ENCODE data around the gene IL22.

IL22 gene

DNA sequence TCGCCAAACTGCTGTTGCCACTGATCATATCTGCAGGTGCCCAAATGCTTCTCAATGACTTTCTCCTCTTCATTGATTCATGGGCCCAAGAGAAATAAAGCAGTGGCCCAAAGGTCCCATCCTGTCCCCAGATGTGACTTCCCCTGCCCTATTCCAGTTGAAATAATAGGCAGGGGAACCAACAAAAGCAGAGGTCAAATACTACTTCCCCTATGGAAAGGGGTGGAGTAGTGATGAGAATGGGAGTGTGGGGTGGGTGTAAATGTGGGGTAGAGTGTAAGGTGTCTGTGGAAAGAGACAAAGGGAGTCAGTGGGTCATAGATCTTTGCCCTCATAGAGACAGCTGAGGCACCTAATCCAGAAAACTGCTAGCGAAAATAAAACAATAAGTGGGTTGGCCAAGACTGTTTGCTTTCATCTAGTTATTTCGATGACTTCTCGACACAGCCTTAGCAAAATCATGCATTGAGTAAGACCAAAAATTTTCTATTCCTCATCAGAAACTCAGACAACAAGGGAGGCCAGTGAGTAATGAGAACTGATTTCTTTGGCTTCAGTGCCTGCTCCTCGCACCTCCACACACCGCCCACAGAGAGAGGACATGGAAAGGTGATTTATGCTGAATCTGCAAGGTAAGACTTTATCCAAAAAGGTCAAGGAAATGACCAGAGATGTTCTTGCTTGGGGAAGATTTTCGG, 10.9 kb upstream of the IL22 start:
- DNase-seq (ENCODE audit: low read depth) = peak; percentile 82

DNA sequence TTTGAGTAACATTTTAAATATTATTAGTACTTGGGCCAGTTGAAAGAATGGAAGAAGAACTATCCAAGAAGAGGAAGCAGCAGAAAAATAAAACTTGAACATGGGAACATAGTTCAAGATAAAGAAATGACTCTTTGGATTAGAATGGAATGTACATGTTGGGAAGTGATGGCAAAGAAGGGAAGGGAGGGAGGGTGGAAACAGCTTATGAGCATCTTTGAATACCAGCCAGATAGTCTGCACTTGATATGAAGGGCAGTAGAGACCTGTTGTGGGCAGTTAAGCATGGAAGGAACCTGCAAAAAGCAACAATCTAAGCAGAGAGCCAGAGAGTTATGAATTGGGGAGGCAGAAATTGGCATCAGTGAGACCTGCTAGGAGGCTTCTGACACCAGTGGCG, 10.0 kb upstream of the IL22 start:
- peak; percentile 94 for DNase-seq (ENCODE audit: low read depth)

- DNase-seq (ENCODE audit: low read depth) = peak; percentile 52
These were observed 8.5 kb upstream of the IL22 start for GRCh38 chr12:68261896-68262295.

DNA sequence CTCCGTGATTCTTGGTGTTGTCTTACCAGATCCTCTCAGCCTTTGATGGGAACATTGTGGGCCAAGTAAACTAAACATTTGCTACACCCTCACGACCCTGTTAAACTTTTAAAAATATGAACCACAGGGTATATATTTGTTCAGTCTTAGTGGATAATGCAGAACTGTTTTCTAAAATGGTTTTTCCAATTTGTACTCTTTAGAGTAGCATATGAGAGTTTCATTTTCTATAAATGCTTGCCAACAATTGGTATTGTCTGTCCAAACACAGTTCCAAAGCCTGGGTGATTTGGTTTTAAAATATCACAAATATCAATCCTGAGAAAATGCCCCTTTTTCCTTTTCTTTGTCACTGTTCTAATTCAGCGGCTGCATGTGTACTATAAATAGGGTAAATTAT, 6.7 kb upstream of the IL22 start:
- DNase-seq (ENCODE audit: low read depth) = no peak

GRCh38 chr12:68259318-68259940, 6.0 kb upstream of the IL22 start:
- peak; percentile 94 for DNase-seq (ENCODE audit: low read depth)

DNA sequence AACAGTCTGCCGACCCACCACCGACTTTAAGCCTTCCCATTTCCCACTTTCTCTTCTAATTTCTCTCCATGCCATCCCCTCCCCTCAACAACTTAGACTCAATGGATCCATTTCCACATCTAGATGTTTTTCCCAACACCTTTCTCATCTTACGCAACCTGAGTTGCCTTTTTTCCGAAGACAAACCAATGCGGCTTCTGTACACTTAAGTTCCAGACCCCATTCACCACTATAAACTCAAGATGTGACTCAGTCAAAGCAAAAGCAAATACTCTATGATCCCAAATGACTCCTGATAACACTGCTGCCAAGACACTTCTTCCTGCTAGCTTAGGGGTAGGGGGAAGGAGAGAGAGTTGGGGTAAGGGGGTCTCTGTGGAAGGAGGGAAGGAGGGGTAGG, 1.3 kb downstream of the IL22 start:
- no peak for DNase-seq (ENCODE audit: low read depth)

DNA sequence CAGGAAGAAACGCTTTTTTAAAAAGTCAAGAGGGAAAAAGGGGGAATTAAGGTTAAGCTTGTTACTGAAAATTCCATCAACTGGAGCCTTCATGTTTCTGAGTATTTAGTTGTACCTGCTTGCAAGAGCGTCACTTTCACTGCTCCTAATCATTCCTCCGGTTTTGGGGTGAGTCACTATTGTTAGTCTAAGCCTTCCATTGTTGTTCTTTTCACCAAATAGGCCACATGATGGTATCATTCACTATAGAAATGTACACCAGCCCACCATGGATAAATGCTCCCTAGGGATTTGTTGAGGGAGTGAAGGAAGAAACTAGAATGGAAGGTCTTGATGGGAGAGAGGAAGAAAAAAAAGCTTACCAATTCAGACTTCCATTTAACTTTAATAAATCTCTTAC, 3.0 kb downstream of the IL22 start:
- no peak for DNase-seq (ENCODE audit: low read depth)

DNA sequence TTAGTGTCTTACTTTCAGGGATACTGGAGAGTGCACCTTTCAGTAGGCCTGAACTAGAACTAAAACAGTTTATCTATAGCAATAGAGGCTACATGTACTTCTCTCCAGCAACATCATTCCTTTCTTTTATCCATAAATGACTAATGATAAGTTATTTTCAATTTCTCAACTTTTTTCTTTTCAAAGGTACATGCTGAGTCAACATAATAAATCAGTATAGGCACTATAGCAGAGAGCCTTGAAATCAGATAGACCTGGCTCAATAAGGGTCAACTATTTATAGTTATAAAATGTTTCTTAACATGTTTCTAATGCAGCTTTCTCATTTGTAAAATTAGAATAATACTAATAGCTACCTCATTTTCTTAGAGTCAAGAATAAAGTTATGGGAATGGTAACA, 5.6 kb downstream of the IL22 start:
- DNase-seq (ENCODE audit: low read depth) = no peak

GRCh38 chr12:68246350-68246749, 7.1 kb downstream of the IL22 start:
- no peak for DNase-seq (ENCODE audit: low read depth)

DNA sequence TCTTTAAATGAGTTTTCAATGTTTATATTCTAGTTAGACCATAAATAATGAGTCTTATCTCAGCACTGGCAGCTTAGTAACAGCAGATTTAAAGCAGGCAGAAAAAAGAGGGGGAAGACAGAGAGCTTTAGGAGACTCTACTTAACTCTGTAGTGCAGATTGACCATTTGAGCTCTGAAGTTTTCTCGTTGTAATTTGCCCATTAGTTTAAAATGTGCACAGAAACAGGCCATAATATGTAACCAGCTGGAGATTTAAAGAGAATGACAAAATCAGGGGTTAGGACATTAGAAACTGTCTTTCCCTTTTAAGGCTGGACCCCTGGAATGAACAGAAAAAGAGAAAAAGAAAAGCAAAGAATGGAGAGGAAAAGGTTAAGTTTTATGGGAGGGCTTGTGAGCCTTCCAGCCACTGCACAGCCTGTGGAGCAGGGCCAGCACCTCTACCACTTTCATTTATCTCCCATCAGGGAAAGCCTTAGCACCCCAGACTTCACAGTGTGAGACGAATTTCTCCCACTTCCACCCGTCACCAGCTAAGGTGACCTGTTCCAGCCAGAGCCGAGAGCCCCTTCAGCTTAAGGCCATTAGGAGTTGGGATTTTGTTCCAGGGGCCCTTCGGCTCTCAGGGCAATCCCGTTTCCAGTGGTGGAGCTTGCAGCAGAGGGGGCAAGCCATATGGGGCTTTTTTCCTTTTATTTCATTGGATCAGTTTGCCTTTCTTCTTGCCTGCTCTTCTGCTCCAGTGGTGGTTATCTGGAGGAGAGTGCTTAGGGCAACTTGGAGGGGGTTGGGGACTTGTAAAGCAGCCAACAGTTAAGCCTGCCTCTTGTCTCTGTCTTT, 8.0 kb downstream of the IL22 start:
- peak; percentile 86 for DNase-seq (ENCODE audit: low read depth)

- DNase-seq (ENCODE audit: low read depth) = no peak
These were observed 10.6 kb downstream of the IL22 start for GRCh38 chr12:68242777-68243176.

DNA sequence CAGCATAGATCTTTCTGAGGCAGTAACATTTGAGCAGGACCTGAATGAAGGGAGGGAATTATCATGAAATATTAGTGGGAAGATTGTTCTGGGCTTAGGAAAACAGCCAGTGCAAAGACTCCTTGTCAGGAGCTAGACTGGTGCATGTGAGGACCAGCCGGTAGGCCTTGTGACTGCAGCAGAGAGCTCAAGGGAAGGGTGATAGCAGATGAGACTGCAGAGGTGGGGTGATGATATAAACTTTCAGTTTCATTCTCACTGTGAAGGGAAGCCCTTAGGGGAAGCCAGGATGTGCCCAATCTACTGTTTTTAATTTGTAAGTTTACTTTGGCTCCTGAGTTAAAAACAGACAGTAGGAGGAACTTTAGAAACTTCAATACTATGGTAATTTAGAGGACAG, 12.4 kb downstream of the IL22 start:
- peak; percentile 57 for DNase-seq (ENCODE audit: low read depth)

DNA sequence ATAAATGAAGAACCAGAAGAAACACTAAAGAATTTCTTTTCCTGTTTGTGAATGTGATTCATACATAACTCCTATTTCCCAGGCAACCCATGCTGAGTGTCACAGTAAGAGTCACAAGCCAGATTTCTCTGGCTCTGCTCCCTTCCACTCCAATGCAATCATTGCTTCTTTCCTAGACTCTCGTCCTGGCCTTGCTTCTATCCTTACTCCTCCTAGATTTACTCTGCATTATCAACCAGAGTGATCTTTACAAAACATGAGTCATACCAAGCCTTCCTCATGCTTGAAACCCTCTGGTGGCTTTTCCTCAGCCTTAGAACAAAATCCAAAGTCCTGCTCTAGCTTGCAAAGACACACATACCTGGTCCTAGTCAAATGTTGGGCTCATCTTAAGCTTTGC, 13.3 kb downstream of the IL22 start:
- DNase-seq (ENCODE audit: low read depth) = peak; percentile 78

DNA sequence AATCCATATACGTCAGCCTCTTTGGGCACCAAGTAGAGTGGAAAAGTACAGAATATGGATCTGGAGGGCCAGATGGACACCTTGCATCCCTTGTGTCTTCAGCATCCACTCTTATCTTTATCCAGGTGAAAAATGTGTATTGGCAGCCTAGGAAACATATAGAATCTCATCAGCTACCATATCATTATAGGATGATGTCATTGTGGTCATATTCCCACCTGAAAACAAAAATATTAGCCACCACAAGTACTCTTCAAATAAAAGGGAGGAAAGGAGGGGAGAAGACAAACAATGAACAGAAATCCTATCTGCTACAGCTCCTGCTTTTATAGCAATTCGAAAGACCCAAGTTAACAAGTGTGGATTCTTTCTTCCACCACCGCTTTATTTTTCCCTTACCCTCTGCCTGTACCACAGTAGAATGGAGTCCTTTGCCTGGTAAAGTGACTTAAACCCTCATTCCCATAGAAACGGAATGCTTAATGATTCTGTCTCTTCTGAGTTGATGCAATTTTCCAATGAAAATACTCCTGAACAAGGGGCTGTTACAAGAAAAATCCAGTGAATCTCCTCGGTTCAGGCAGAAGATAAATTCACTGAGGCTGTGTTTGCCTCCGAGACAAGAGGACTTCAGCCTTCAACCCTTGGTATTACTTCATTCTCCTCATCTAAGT, 14.0 kb downstream of the IL22 start:
- no peak for DNase-seq (ENCODE audit: low read depth)

DNA sequence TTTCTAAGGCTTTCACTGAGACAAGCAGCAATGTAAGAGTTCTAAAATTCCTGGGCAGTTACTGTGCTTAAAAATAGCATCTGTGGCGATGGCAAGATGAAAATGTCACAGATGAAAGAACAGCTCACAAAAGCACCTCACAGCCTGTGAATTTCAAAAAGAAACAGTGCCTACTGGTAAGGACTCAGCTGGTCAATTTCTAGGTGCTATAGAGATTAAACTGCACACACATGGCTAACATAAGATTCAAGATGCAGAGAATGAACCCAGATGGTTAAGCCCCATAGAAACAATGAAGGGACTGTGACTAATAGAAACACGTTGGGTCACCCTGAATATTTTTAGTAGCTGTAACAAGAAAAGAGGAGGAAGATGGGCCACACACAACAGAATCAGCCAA, 15.8 kb downstream of the IL22 start:
- DNase-seq (ENCODE audit: low read depth) = no peak

DNA sequence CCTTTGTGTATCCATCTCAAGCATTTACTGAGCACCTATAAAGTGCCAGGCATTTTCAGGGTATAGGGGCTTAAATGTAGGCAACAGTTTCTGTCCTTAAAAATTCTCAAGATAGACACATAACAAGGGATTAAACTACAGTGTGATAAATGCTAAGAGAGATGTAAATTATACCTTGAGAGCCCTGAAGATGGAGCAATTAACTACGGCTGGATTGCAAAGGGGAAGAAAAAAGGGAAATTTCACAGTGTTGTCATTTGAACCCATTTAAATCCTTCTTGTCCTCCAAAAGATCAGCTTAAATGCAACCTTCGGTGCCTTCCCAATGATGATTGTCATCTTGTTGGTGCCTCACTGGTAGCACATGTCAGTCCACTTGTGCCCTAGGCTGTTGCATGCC, 16.3 kb downstream of the IL22 start:
- DNase-seq (ENCODE audit: low read depth) = no peak

GRCh38 chr12:68236421-68237059, 16.9 kb downstream of the IL22 start:
- DNase-seq (ENCODE audit: low read depth) = peak; percentile 40

DNA sequence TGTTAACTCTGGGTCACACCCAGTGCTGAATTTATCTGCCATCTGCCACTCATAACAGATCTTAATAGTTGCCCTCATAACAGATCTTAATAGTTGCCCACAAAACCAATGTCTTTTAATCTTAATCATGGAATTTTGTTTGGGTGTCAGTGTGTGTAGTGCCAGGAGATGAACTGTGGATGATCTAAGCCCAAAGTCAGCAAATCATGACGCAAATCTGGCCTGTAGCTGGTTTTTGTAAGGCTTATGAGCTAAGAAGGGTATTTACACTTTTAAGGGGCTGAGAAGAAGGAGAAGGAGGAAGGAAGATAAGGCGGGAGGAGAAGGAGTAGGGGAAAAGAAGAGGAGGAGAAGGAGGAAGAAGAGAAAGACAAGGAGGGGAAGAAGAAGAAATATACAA, 17.8 kb downstream of the IL22 start:
- DNase-seq (ENCODE audit: low read depth) = peak; percentile 86

- DNase-seq (ENCODE audit: low read depth) = no peak
These were observed 19.3 kb downstream of the IL22 start for GRCh38 chr12:68234140-68234539.

DNA sequence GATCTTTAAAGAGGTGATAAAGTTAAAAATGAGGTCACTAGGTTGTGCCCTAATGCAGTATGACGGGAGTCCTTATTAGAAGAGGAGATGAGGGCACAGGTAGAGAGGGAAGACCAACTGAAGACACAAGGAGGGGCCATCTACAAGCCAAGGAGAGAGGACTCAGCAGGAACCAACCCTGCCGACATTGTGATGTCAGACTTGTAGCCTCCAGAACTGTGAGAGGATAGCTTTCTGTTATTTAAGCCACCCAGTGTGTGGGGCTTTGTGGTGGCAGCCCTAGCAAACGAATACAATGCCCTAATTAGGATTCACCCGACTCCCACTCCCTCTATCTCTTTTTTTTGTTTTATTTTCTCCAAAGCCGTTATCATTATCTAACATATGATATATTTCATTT, 19.9 kb downstream of the IL22 start:
- DNase-seq (ENCODE audit: low read depth) = no peak

GRCh38 chr12:68231691-68232090, 21.7 kb downstream of the IL22 start:
- DNase-seq (ENCODE audit: low read depth) = no peak

GRCh38 chr12:68231229-68231628, 22.2 kb downstream of the IL22 start:
- DNase-seq (ENCODE audit: low read depth) = peak; percentile 41

Measured in amniotic epithelial cell (primary cell).